ENCODE results near the gene NOSTRIN. TPM values are rescaled to one million over a fixed set of nuclear protein-coding genes. Genes with fewer than 3 reads are reported as not detected.

NOSTRIN gene
- total RNA-seq, 1 experiment from 2014 or later, result not detected

- Histone ChIP-seq H3K23me2 (ENCODE audit: insufficient read length, low read depth, low read length, poor library complexity, severe bottlenecking) (no peaks in the 10 kb centered on the region), H3K14ac (ENCODE audit: insufficient read depth, low read length) (no peak overlapping the region), H3K18ac (ENCODE audit: insufficient read length, low read depth, low read length) (no peak overlapping the region), H4K5ac (ENCODE audit: insufficient read length, low read depth, low read length) (no peak overlapping the region), H3K9me3 (ENCODE audit: control insufficient read depth, low read depth, low read length) (no peaks in the 10 kb centered on the region), H2AFZ (ENCODE audit: low read length) (no peak overlapping the region), H3K79me2 (ENCODE audit: insufficient read depth, low read length) (no peaks in the 10 kb centered on the region), H2BK120ac (ENCODE audit: low read depth, low read length, poor library complexity, severe bottlenecking) (no peak overlapping the region), H4K20me1 (ENCODE audit: control insufficient read depth, insufficient read depth, insufficient read length) (no peaks in the 10 kb centered on the region), H3K27ac (ENCODE audit: insufficient read length, low read depth, low read length) (no peak overlapping the region), H4K91ac (ENCODE audit: insufficient read length, low read depth, low read length) (no peak overlapping the region), H2BK12ac (ENCODE audit: insufficient read length, low read depth, low read length) (no peak overlapping the region), H3K4ac (ENCODE audit: low read depth, low read length) (no peak overlapping the region), H3K23ac (ENCODE audit: insufficient read length, low read depth, low read length) (no peak overlapping the region), H3K9ac (ENCODE audit: extremely low read depth, insufficient read length, low read length) (no peak overlapping the region), H3K4me1 (ENCODE audit: insufficient read depth, low read length) (peaks cover 1% of the 10 kb centered on the region; the same call in 1 of the 2 replicates), H3T11ph (ENCODE audit: low read length) (no peak overlapping the region), H2BK5ac (ENCODE audit: insufficient read length, low read length) (no peak overlapping the region), H2BK15ac (ENCODE audit: low read depth, low read length) (no peak overlapping the region), H3K56ac (ENCODE audit: insufficient read length, low read depth, low read length) (no peak overlapping the region), H3K4me2 (ENCODE audit: insufficient read depth, insufficient read length, low read length) (no peak overlapping the region), H4K8ac (replicated peaks; ENCODE audit: insufficient read length, low read depth, low read length) (no peak overlapping the region), H2BK20ac (ENCODE audit: low read depth, low read length, poor library complexity, severe bottlenecking) (no peak overlapping the region), H3K27me3 (ENCODE audit: insufficient read depth, low read length) (no peaks in the 10 kb centered on the region), H2AK5ac (ENCODE audit: insufficient read length, low read length) (no peak overlapping the region), H3K79me1 (ENCODE audit: insufficient read depth, low read depth, low read length, poor library complexity, severe bottlenecking) (no peaks in the 10 kb centered on the region)
- no peaks in the 10 kb centered on the region for H3K9me3 Mint-ChIP-seq
- no peak for TF ChIP-seq CTCF (conservative IDR thresholded peaks at IDR 0.05)
- no peak overlapping the region for H3K27ac Mint-ChIP-seq
- DNase-seq, result no peak
- no peak overlapping the region for H3K4me3 Mint-ChIP-seq
- no CpG with 5 or more reads among the region's 2 CpGs for WGBS (ENCODE audit: extremely low coverage, insufficient read length, low lambda C conversion rate)
- peaks cover 4 to 10% of the 10 kb centered on the region in 2 experiments; a peak in 3 of 4 replicates for H3K4me1 Mint-ChIP-seq
- no peaks in the 10 kb centered on the region; the same call in 1 of the 2 replicates for H3K27me3 Mint-ChIP-seq (ENCODE audit: low read depth)
- no peaks in the 10 kb centered on the region for H3K36me3 Mint-ChIP-seq (ENCODE audit: insufficient read depth in 1 of 3, low read depth in 3 of 3)
These were observed 11.6 kb downstream of the NOSTRIN start for GRCh38 chr2:168814046-168814445.

Data from H9 (cell line).